ENCODE data around the gene ALPK3. TPM values are rescaled to one million over a fixed set of nuclear protein-coding genes. Genes with fewer than 3 reads are reported as not detected.

ALPK3 gene
- total and polyA plus RNA-seq, 9 of the 15 experiments (the other 6 are each of a cell fraction or from before 2014, with no cell fraction given): 0.04 to 1.0 (median 0.07) TPM; not detected in 2

DNA sequence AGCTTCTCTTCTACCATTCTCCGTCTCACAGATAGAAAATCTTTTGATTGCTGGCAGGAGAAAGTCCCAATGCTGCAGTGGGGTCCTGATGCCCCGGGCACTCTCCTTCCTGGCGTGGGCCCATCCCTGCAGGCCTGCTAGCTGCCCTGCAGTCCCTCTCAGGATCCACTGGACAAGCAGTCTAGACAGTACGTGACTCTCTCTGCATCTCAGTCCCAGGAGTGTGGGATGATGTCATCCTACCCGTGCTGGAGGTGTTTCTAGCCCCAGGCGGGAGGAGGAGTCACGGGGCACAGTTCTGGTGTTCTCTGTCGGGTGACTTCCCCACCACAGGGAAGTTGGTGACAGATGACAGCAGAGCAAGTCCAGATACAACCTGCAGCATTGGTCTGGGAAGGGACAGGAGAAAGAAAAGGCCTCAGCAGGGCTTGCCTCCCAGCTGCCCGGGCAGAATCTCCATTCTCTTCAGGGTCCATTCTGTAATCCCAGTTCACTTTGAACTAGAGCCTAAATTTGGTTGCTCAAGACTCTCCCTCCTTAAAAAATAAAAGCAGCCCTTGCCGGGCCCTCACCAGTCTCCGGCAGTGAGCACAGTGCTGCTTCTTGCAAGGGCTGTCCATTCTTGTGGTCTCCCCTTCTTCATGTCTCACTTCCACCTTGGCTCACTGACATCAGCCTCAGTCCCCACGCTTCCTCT, 97.9 kb downstream of the ALPK3 start (continued):
- TF ChIP-seq, protein P1, sequence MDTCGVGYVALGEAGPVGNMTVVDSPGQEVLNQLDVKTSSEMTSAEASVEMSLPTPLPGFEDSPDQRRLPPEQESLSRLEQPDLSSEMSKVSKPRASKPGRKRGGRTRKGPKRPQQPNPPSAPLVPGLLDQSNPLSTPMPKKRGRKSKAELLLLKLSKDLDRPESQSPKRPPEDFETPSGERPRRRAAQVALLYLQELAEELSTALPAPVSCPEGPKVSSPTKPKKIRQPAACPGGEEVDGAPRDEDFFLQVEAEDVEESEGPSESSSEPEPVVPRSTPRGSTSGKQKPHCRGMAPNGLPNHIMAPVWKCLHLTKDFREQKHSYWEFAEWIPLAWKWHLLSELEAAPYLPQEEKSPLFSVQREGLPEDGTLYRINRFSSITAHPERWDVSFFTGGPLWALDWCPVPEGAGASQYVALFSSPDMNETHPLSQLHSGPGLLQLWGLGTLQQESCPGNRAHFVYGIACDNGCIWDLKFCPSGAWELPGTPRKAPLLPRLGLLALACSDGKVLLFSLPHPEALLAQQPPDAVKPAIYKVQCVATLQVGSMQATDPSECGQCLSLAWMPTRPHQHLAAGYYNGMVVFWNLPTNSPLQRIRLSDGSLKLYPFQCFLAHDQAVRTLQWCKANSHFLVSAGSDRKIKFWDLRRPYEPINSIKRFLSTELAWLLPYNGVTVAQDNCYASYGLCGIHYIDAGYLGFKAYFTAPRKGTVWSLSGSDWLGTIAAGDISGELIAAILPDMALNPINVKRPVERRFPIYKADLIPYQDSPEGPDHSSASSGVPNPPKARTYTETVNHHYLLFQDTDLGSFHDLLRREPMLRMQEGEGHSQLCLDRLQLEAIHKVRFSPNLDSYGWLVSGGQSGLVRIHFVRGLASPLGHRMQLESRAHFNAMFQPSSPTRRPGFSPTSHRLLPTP (IDR thresholded peaks at IDR 0.05; ENCODE audit: borderline replicate concordance, extremely low read depth, insufficient read length): no peak
- TF ChIP-seq CXXC5 (CRISPR knock-in tag; IDR thresholded peaks at IDR 0.05) (0 out of 2 replicates have a peak, but pooled peaks have one; percentile 30), ZC3H4 (CRISPR knock-in tag; IDR thresholded peaks at IDR 0.05; ENCODE audit: borderline replicate concordance) (no peak), NCOA6 (IDR thresholded peaks at IDR 0.05) (no peak), ZNF561 (CRISPR knock-in tag; conservative IDR thresholded peaks at IDR 0.05) (no peak), NFYB (IDR thresholded peaks at IDR 0.05; ENCODE audit: extremely low read depth, insufficient read length) (no peak), POLR2B (IDR thresholded peaks at IDR 0.05; ENCODE audit: low read depth, partially characterized antibody) (no peak), MIER1 (IDR thresholded peaks at IDR 0.05; ENCODE audit: low read depth) (no peak), NONO (IDR thresholded peaks at IDR 0.05; ENCODE audit: low read depth in 2 of 2, low read length in 1 of 2) (no peak), HDAC1 (IDR thresholded peaks at IDR 0.05) (peak in 1 of 2 experiments; percentile 28; a peak in 2 of 4 replicates), ZNF23 (CRISPR knock-in tag; IDR thresholded peaks at IDR 0.05) (no peak), ZBTB8A (IDR thresholded peaks at IDR 0.05; ENCODE audit: partially characterized antibody) (no peak)
- TF ChIP-seq, protein P2, sequence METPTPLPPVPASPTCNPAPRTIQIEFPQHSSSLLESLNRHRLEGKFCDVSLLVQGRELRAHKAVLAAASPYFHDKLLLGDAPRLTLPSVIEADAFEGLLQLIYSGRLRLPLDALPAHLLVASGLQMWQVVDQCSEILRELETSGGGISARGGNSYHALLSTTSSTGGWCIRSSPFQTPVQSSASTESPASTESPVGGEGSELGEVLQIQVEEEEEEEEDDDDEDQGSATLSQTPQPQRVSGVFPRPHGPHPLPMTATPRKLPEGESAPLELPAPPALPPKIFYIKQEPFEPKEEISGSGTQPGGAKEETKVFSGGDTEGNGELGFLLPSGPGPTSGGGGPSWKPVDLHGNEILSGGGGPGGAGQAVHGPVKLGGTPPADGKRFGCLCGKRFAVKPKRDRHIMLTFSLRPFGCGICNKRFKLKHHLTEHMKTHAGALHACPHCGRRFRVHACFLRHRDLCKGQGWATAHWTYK (CRISPR knock-in tag; IDR thresholded peaks at IDR 0.05): 0 out of 2 replicates have a peak, but pooled peaks have one; percentile 11
- TF ChIP-seq, protein P3, sequence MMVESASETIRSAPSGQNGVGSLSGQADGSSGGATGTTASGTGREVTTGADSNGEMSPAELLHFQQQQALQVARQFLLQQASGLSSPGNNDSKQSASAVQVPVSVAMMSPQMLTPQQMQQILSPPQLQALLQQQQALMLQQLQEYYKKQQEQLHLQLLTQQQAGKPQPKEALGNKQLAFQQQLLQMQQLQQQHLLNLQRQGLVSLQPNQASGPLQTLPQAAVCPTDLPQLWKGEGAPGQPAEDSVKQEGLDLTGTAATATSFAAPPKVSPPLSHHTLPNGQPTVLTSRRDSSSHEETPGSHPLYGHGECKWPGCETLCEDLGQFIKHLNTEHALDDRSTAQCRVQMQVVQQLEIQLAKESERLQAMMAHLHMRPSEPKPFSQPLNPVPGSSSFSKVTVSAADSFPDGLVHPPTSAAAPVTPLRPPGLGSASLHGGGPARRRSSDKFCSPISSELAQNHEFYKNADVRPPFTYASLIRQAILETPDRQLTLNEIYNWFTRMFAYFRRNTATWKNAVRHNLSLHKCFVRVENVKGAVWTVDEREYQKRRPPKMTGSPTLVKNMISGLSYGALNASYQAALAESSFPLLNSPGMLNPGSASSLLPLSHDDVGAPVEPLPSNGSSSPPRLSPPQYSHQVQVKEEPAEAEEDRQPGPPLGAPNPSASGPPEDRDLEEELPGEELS (CRISPR knock-in tag; IDR thresholded peaks at IDR 0.05; ENCODE audit: borderline replicate concordance): no peak
- TF ChIP-seq, protein P4, sequence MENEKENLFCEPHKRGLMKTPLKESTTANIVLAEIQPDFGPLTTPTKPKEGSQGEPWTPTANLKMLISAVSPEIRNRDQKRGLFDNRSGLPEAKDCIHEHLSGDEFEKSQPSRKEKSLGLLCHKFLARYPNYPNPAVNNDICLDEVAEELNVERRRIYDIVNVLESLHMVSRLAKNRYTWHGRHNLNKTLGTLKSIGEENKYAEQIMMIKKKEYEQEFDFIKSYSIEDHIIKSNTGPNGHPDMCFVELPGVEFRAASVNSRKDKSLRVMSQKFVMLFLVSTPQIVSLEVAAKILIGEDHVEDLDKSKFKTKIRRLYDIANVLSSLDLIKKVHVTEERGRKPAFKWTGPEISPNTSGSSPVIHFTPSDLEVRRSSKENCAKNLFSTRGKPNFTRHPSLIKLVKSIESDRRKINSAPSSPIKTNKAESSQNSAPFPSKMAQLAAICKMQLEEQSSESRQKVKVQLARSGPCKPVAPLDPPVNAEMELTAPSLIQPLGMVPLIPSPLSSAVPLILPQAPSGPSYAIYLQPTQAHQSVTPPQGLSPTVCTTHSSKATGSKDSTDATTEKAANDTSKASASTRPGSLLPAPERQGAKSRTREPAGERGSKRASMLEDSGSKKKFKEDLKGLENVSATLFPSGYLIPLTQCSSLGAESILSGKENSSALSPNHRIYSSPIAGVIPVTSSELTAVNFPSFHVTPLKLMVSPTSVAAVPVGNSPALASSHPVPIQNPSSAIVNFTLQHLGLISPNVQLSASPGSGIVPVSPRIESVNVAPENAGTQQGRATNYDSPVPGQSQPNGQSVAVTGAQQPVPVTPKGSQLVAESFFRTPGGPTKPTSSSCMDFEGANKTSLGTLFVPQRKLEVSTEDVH (IDR thresholded peaks at IDR 0.05; ENCODE audit: low read depth, partially characterized antibody): peak; percentile 21
- TF ChIP-seq, protein P5, sequence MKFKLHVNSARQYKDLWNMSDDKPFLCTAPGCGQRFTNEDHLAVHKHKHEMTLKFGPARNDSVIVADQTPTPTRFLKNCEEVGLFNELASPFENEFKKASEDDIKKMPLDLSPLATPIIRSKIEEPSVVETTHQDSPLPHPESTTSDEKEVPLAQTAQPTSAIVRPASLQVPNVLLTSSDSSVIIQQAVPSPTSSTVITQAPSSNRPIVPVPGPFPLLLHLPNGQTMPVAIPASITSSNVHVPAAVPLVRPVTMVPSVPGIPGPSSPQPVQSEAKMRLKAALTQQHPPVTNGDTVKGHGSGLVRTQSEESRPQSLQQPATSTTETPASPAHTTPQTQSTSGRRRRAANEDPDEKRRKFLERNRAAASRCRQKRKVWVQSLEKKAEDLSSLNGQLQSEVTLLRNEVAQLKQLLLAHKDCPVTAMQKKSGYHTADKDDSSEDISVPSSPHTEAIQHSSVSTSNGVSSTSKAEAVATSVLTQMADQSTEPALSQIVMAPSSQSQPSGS (CRISPR knock-in tag; IDR thresholded peaks at IDR 0.05): peak; percentile 84; the same call in 1 of the 2 replicates

Data from K562 (cell line).